ENCODE data around the gene RAPGEF4. TPM values are rescaled to one million over a fixed set of nuclear protein-coding genes. Genes with fewer than 3 reads are reported as not detected.

RAPGEF4 gene
- polyA plus RNA-seq, 3 donors: not detected

- intact Hi-C loops (cut with micrococcal nuclease): no loop called here
- peaks cover 3 to 7% (median 5%) of the 10 kb centered on the region in 3 donors for H3K27me3 Mint-ChIP-seq (ENCODE audit: low read depth in 3 of 3)
- no peak overlapping the region for H3K4me2 ChIP-seq (replicated peaks; ENCODE audit: extremely low read depth, low read length, poor library complexity, severe bottlenecking)
- H3K27ac ChIP-seq (ENCODE audit: low read depth in 1 of 2, low read length in 2 of 2): no peak overlapping the region
- peaks cover 4% of the 10 kb centered on the region in 2 donors for H3K4me1 ChIP-seq (ENCODE audit: control insufficient read depth in 1 of 2, insufficient read depth in 2 of 2, low read length in 2 of 2)
- no peak for DNase-seq
- no peak overlapping the region for H2AFZ ChIP-seq (ENCODE audit: insufficient read depth, low read depth, low read length, poor library complexity, severe bottlenecking)
- H3K9me3 ChIP-seq (replicated peaks in 1 of 2; ENCODE audit: control insufficient read depth in 1 of 2, insufficient read depth in 1 of 2, low read length in 2 of 2): no peaks in the 10 kb centered on the region
- no peak overlapping the region for H3K27ac Mint-ChIP-seq
- no peaks in the 10 kb centered on the region for H3K79me2 ChIP-seq (ENCODE audit: insufficient read depth, low read length)
- peaks cover 0 to 2% (median 0%) of the 10 kb centered on the region in 7 donors for H3K9me3 Mint-ChIP-seq
- H3K4me3 ChIP-seq (replicated peaks in 1 of 3; ENCODE audit: low read depth in 2 of 3, low read length in 3 of 3): no peak overlapping the region
- no peaks in the 10 kb centered on the region for H3K36me3 ChIP-seq (replicated peaks in 1 of 2; ENCODE audit: control insufficient read depth in 1 of 2, insufficient read depth in 2 of 2, low read length in 2 of 2)
- H3K36me3 Mint-ChIP-seq: no peaks in the 10 kb centered on the region
- no peak overlapping the region for H3K4me3 Mint-ChIP-seq
- peaks cover 23% of the 10 kb centered on the region for H3K4me1 Mint-ChIP-seq
- WGBS (ENCODE audit: insufficient coverage): no CpG with 5 or more reads among the region's 2 CpGs
- no peak overlapping the region for H3K9ac ChIP-seq (ENCODE audit: insufficient read depth, low read length, poor library complexity, severe bottlenecking)
- TF ChIP-seq CTCF (IDR thresholded peaks at IDR 0.05): no peak
- H4K20me1 ChIP-seq (ENCODE audit: insufficient read depth, low read length): no peaks in the 10 kb centered on the region
- H3K27me3 ChIP-seq (ENCODE audit: control insufficient read depth in 2 of 2, insufficient read depth in 2 of 2, low read length in 2 of 2): peaks cover 0 to 8% of the 10 kb centered on the region in 2 donors
Observed at GRCh38 chr2:172998547-172999272, 263.1 kb downstream of the RAPGEF4 start.

DNA sequence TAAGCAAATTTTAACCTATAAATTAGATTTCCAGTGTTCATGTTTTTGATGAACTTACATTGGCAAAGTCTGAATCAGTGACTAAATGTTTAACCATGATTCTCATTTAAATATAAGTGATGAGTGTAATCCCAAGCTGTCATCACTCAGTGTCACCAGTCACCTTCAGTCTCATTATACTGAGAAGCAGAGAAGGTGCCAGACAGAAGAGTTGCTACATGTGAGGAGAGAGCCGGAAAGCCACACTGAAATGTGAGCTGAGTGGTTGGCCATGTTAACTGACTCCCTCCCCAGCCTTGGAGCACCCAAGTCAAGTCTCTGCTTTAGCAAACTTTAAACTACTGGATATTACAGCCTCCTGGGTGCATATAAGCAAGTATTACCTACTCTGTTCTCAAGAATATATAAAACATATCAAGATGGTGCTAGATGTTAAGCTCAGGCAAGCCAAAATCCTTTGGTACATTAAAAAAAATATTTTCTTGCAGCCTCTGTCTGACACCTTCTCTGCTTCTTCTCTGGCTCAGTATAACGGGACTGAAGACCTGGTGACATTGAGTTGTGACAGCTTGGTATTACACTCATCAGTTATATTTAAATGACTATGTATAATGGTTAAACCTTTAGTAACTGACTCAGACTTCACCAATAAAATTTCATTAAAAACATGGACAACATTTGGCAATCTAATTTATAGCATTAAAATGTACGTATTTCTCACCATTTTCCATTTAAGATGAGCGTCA lies 264.2 kb downstream of the RAPGEF4 start:
- TF ChIP-seq CTCF (IDR thresholded peaks at IDR 0.05): no peak
- Histone ChIP-seq H4K20me1 (ENCODE audit: insufficient read depth, low read length) (no peaks in the 10 kb centered on the region), H3K4me3 (replicated peaks in 1 of 3; ENCODE audit: low read depth in 2 of 3, low read length in 3 of 3) (no peak overlapping the region), H3K27ac (ENCODE audit: low read depth in 1 of 2, low read length in 2 of 2) (no peak overlapping the region), H3K36me3 (replicated peaks in 1 of 2; ENCODE audit: control insufficient read depth in 1 of 2, insufficient read depth in 2 of 2, low read length in 2 of 2) (no peaks in the 10 kb centered on the region), H3K9ac (ENCODE audit: insufficient read depth, low read length, poor library complexity, severe bottlenecking) (no peak overlapping the region), H3K4me2 (replicated peaks; ENCODE audit: extremely low read depth, low read length, poor library complexity, severe bottlenecking) (no peak overlapping the region), H3K79me2 (ENCODE audit: insufficient read depth, low read length) (no peaks in the 10 kb centered on the region), H3K4me1 (ENCODE audit: control insufficient read depth in 1 of 2, insufficient read depth in 2 of 2, low read length in 2 of 2) (no peaks in the 10 kb centered on the region), H3K9me3 (replicated peaks in 1 of 2; ENCODE audit: control insufficient read depth in 1 of 2, insufficient read depth in 1 of 2, low read length in 2 of 2) (no peaks in the 10 kb centered on the region), H2AFZ (ENCODE audit: insufficient read depth, low read depth, low read length, poor library complexity, severe bottlenecking) (no peak overlapping the region), H3K27me3 (ENCODE audit: control insufficient read depth in 2 of 2, insufficient read depth in 2 of 2, low read length in 2 of 2) (peaks cover 0 to 8% of the 10 kb centered on the region in 2 donors)
- WGBS (ENCODE audit: insufficient coverage): no CpG with 5 or more reads among the region's 4 CpGs
- Mint-ChIP-seq H3K9me3 (peaks cover 0 to 2% (median 0%) of the 10 kb centered on the region in 7 donors), H3K27me3 (ENCODE audit: low read depth in 3 of 3) (peaks cover 3 to 7% (median 5%) of the 10 kb centered on the region in 3 donors), H3K27ac (no peak overlapping the region), H3K36me3 (no peaks in the 10 kb centered on the region), H3K4me1 (peaks cover 12% of the 10 kb centered on the region), H3K4me3 (no peak overlapping the region)
- intact Hi-C loops (cut with micrococcal nuclease): no loop called here
- DNase-seq: no peak
